ENCODE data around the gene FAT1.

Gene FAT1

DNA sequence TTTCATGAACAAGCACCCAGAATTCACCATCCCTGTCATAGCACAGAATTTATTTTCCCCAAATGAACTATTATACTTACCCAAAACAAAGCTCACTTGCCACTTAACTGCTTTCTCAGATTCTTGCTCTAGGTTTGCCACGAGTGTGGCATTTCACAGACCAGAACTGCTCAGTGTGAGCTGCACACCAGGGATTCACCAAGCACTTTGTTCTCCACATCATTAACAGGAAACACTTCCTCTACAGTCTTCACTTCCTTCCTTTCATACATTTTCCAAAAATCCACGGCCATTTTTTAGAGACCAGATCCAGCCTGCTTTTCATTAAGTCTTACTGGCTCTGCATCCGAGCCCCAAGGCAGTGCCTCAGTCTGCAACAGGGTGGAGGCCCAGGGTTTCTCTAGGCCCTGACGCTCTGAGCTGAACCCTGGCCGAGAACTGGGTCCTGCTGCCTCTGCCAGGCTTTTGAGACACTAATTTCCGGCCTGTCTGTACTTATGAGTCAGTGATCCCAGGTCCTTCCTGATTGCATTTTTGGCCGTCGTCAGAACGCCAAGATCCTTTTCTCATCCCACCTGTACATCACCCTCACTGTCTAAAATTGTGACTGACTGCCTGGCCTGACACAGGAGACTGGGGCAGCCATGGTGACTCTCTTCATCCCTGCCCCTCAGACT lies 100.7 kb downstream of the FAT1 start:
- DNase-seq (ENCODE audit: low read depth in 2 of 3, low spot score in 1 of 3), result no peak

DNA sequence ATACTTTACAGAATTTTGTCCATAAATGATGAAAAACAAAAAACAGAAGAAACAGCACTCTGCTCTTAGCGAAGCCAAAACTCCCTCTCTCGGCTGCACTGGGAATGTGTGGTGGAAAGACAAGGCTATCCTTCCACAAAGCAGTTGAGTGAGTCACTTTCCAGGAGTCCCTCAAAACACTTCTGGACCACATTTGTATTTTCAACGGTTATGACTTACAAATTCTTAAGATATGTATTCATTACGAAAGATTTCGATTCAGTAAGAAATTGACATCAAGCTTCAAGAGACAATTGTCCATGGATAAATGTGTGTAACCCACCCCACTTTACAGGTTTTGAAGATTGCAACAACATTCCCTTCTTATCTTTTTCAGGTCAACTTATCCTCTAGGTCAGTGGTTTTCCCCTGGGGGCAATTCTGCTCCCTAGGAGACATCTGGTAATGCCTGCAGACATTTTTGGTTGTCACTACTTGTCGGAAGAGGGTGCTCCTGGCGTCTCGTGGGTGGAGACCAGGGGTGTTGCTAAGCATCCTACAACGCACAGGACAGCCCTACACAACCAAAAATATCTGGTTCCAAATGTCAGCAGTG lies 101.6 kb downstream of the FAT1 start:
- DNase-seq (ENCODE audit: low read depth in 2 of 3, low spot score in 1 of 3), result no peak

GRCh38 chr4:186619088-186619487 lies 104.6 kb downstream of the FAT1 start:
- no peak for DNase-seq (ENCODE audit: low read depth in 2 of 3, low spot score in 1 of 3)

- no peak for DNase-seq (ENCODE audit: low read depth in 2 of 3, low spot score in 1 of 3)
Measured at GRCh38 chr4:186617921-186618320, 105.7 kb downstream of the FAT1 start.

- no peak for DNase-seq (ENCODE audit: low read depth in 2 of 3, low spot score in 1 of 3)
Measured at GRCh38 chr4:186607490-186607889, 116.2 kb downstream of the FAT1 start.

GRCh38 chr4:186606591-186606992 lies 117.1 kb downstream of the FAT1 start:
- no peak for DNase-seq (ENCODE audit: low read depth in 2 of 3, low spot score in 1 of 3)

GRCh38 chr4:186605261-186605865 lies 118.3 kb downstream of the FAT1 start:
- DNase-seq (ENCODE audit: low read depth in 2 of 3, low spot score in 1 of 3), result no peak

DNA sequence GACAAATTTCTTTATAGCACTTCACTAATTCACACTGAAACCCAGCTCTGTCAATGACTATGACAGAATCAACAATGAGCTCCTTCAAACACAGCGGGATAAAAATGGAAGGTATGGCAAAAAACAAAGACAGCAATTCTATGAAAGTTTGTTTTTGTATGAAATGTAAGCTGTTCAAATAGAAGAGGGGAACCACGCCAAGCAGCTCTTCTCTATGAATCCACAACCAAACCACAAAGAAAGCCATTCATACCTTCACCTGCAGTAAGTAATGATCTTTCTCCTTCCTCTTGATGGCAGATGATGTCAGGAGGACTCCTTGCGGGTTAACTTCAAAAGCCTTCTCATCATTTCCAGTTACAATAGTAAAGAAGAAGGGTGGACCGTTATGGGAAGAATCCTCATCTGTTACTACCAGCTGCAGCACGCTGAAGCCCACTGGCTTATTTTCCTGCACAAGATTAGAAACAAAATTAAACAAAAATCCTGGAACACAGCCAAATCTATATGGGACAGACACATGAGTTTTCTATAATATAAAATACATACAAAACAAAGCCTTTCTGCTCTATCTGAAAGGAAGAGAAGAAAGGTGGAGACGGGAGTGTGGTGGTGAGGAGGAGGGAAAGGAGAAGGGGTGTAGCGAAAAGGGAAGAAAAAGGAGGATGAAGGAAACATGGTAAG lies 119.4 kb downstream of the FAT1 start:
- no peak for DNase-seq (ENCODE audit: low read depth in 2 of 3, low spot score in 1 of 3)

DNA sequence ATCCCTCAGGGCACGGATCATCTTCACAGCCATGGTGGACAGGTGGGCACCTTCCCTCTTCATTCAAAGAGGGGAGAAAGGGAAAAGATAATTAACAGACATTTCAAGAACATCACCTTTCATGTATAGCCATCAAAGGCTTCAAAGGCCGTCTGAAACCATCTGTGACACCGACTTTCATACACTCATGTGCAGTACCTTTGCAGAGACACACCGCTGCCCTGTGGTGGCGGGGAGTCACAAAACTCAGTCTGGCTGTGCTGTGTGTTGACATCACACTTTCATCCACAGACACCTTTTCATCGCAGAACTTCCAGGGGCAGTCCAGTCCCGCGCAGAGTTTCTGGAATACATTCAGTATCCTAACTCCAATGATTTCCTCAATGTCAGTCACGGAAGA lies 120.7 kb downstream of the FAT1 start:
- DNase-seq (ENCODE audit: low read depth in 2 of 3, low spot score in 1 of 3), result no peak

DNA sequence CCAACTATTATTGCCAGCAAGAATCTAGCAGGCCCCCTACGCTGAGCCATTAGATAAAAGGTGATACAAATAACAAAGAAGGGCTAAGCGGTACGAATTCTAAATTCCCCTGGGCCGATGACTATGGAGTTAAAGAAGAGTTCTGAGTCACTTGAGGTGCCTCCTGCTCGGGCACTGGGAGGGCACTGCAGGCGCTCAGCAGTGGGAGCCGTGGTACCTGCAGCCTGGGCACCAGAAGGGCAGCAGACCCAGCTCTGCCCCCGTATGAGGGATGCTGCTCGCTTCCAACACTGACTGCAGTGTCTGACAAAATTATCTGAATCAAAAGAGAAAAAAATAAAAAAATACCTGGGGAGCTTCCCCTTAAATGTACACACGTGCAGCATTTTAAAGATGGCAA lies 124.2 kb downstream of the FAT1 start:
- DNase-seq (ENCODE audit: low read depth in 2 of 3, low spot score in 1 of 3), result no peak

DNA sequence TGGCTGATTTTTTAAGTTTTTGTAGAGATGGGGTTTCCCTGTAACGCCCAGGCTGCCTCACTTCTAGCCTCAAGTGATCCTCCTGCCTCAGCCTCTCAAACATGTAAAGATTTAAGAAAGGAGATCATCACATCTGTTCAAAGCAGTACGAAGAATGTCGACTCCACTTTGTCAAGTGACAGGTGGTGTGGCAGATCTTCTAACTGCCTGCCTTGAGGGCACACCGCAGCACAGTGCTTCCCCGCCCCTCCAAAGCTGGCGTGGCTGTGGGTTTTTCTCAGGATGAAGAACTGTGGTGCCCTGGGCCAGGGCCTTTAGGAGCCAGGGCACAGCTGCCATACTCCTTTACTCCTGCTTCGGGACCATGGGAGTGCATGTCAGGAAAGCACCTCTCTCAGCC lies 125.0 kb downstream of the FAT1 start:
- DNase-seq (ENCODE audit: low read depth in 2 of 3, low spot score in 1 of 3), result no peak

GRCh38 chr4:186596850-186597390 lies 126.7 kb downstream of the FAT1 start:
- no peak for DNase-seq (ENCODE audit: low read depth in 2 of 3, low spot score in 1 of 3)

GRCh38 chr4:186596346-186596745 lies 127.3 kb downstream of the FAT1 start:
- DNase-seq (ENCODE audit: low read depth in 2 of 3, low spot score in 1 of 3), result no peak

DNA sequence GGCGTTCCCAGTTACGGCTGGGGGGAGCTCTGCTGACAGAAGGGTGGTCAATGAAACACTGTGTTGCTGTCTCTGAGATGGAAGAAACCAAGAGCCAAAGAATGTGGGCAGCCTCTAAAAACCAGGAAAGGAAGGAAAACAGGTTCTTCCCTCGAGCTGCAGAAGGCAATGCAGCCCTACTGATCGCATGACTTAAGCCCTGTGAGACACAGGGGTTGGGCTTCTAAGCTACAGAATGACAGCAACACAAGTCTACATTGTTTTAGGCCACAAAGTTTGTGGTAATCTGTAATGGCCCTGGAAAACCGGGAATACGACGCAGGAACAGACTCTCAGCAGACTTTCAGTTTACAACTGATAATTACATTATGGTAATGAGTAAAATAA lies 130.1 kb downstream of the FAT1 start:
- no peak for DNase-seq (ENCODE audit: low read depth in 2 of 3, low spot score in 1 of 3)

- no peak for DNase-seq (ENCODE audit: low read depth in 2 of 3, low spot score in 1 of 3)
Measured at GRCh38 chr4:186592966-186593586, 130.6 kb downstream of the FAT1 start.

DNA sequence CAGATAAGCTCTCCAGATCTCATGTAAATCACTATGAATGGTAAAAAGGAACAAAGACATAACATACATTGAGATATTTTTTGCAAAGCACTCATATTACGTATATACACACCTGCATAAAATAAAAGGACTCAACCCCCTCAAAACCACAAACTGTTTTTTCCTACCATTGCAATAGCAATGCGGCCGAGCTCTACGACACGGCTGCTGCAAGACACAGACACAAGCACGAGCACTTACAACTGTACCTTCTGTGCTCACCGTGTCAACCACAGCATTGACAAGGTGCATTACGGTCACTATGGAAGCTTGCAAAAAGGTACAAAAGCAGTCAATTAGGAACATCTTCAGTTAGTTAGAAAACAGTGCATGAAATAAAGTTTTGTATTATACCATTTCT lies 131.2 kb downstream of the FAT1 start:
- DNase-seq (ENCODE audit: low read depth in 2 of 3, low spot score in 1 of 3), result no peak

GRCh38 chr4:186591651-186592050 lies 132.0 kb downstream of the FAT1 start:
- DNase-seq (ENCODE audit: low read depth in 2 of 3, low spot score in 1 of 3), result no peak

GRCh38 chr4:186588503-186588902 lies 135.2 kb downstream of the FAT1 start:
- DNase-seq (ENCODE audit: low read depth in 2 of 3, low spot score in 1 of 3), result no peak

DNA sequence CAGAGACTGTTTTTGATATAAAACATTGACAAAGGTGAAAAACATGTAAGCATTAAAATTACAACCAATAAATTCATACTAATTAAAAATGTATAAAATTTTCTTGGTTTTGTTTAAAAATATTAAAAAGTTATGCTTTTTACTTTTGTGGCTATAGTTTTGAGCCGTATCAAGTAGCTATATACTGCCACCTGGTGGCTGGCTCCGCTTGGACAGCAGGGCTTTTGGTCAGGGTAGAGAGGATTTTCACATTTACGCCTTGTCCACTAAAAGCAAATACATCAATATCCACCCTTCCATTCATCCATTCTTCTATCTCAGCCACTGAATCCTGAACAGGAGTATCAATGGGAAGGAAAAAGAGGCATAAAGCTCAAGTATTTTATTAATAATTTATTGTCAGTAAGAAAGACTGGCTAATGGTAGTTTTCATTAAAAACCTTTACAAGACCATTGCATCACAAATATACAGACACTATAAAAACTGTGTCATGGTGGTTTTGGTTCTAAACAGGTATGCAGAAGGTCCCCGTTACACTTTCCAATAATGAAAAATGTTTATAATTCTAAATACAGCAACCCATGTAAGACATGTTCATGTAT lies 136.1 kb downstream of the FAT1 start:
- peak; percentile 24 to 61 (median 47) for DNase-seq (ENCODE audit: low read depth in 2 of 3, low spot score in 1 of 3)

DNA sequence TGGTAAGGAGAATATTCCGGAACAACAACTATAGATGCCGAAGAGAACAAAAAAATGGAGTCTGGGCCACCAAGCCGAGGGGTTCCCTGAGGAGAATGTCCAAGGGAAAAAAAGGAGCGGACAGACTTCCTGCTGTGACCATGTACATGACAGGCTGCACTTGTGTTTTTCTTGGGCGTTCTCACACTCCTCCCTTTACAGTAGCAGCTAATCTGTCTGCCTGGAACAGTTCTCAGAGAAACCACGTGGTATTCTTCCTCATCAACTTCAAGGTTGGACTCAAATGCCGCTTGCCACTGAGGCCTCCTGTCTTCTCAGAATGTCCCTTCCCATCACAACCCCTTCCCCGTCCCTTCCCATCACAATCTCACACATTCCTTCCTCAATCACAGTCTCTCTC lies 137.5 kb downstream of the FAT1 start:
- no peak for DNase-seq (ENCODE audit: low read depth in 2 of 3, low spot score in 1 of 3)

DNA sequence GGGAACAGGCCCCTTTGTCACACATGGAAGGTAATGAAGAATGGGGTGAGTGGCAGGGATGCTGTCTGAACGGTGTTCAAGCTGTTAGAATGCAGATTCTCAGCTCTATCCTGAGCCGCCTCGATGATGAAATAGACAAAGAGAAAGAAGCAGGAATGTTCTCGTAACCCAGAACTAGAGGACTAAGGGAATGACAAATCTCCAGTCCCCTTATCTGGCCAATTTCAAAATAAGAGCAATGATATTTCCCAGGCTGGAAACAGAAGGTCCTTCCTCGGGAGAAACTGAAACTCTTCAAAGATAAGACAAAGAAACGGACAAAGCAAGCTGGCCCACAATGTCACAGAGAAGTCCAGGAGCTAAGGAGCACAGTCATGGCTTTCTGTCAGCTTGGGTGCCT lies 138.7 kb downstream of the FAT1 start:
- no peak for DNase-seq (ENCODE audit: low read depth in 2 of 3, low spot score in 1 of 3)
